ENCODE measurements around the gene CDK6.

DNA sequence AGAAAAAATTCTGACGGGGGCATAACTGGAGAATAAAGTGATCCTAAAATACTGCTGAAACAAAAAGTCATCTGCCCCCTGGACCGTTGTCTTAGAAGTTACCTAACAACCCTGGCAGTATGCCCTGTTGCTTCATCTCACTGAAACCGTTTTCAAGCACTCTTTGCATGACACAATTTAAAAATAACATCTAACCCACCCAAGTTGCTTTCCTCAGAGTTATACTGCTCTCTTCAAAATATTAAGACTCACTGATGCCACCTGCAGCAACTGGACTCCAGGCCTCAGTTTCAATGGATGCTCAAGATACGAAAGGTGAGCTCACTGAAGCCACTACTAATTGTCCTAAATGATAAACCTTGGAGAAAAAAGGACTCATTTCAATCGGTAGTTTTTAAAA, 57.4 kb downstream of the CDK6 start:
- no peak for TF ChIP-seq EZH2 (IDR thresholded peaks at IDR 0.05; ENCODE audit: borderline replicate concordance, low read length)
- TF ChIP-seq CTCF (IDR thresholded peaks at IDR 0.05; ENCODE audit: low read length), result peak; percentile 46

All from OCI-LY1 (cell line).